MCF 10A (cell line): ENCODE results near the gene CKAP2L. TPM values are rescaled to one million over a fixed set of nuclear protein-coding genes. Genes with fewer than 3 reads are reported as not detected.

Experiments used
- BruUV-seq: library from RNA; stranded (reverse); fragments of 400-500 nt; replicated peaks from 2 replicates; lab custom pipeline; 2021; lab: Mats Ljungman, UMichigan
- CTCF ChIA-PET: fragments of 300-600 bp; sonication (Branson Sonifier 250); formaldehyde crosslinking; extraction: SDS; loops from one replicate; lab custom pipeline; 2021; ENCODE audit warnings: antibody characterized with exemption, inconsistent platforms; lab: Yijun Ruan, JAX
- POLR2A ChIA-PET: fragments of 300-600, 350-650 bp; sonication (Branson Sonifier 250); formaldehyde crosslinking; extraction: SDS; loops from one replicate; lab custom pipeline; 2020; ENCODE audit warnings: antibody characterized with exemption, inconsistent platforms; lab: Yijun Ruan, JAX
- DNase-seq: peaks from one replicate; pipeline ENCODE4 v3.0.0-alpha.2; 2018; ENCODE audit not compliant: unreplicated experiment
- H3K27ac Mint-ChIP-seq: one replicate; pipeline ENCODE4 v1.8.0; 2022; ENCODE audit warnings: mild to moderate bottlenecking, low read depth, mixed read lengths; ENCODE audit not compliant: unreplicated experiment
- H3K27me3 Mint-ChIP-seq: one replicate; pipeline ENCODE4 v1.8.0; 2022; ENCODE audit warnings: mixed read lengths; ENCODE audit not compliant: insufficient read depth, unreplicated experiment
- H3K36me3 Mint-ChIP-seq: one replicate; pipeline ENCODE4 v1.8.0; 2022; ENCODE audit warnings: mild to moderate bottlenecking, moderate library complexity, mixed read lengths; ENCODE audit not compliant: insufficient read depth, unreplicated experiment
- H3K4me1 Mint-ChIP-seq: one replicate; pipeline ENCODE4 v1.8.0; 2022; ENCODE audit warnings: mixed read lengths; ENCODE audit not compliant: insufficient read depth, unreplicated experiment
- H3K4me3 Mint-ChIP-seq: one replicate; pipeline ENCODE4 v1.8.0; 2022; ENCODE audit warnings: mild to moderate bottlenecking, moderate library complexity, mixed read lengths; ENCODE audit not compliant: unreplicated experiment
- H3K9me3 Mint-ChIP-seq: one replicate; pipeline ENCODE4 v1.8.0; 2022; ENCODE audit warnings: mixed read lengths; ENCODE audit not compliant: unreplicated experiment
- intact Hi-C: fragments of 100-400 bp; cut with micrococcal nuclease; formaldehyde crosslinking; loops from 2 replicates; pipeline ENCODE4 v1.14.1; 2022
- total RNA-seq: library from RNA; stranded (reverse); gene quantifications from 2 replicates; pipeline ENCODE4 v1.2.3, GENCODE V29; 2022
- TF ChIP-seq, protein P1 (sequence below): fragments of 200-600 bp; IDR thresholded peaks from one replicate; pipeline ENCODE4 v1.8.0; 2022; ENCODE audit warnings: antibody characterized with exemption, mild to moderate bottlenecking; ENCODE audit not compliant: unreplicated experiment

The CKAP2L gene
- total RNA-seq, 1 experiment from 2014 or later, result 21.6 TPM

DNA sequence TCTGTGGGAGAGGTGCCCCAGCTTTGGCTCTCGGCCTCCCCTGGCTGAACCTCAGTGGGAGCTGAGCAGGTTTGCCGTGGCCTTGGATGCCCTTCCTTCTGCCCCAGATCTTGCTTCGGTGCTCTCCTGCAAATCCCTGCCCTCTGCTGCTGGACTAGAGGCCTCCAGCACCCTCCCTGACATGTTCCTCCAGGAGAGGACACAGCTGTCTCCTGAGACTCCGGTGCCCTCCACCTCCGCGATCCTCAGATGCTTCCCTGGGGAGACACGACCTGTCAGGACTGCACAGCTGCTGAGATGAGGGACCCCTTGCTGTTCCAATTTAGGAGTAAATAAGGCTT, 50.9 kb downstream of the CKAP2L start:
- intact Hi-C loops, result no loop called here
- BruUV-seq, result no TSS peak
- DNase-seq, result no peak
- ChIA-PET POLR2A (no interaction called here), CTCF (interaction anchor here (0.8 kb wide), 1 partner anchor 15 kb away, joined by 4 read pairs; no protein-coding TSS in a partner anchor)
- no peaks in the 10 kb centered on the region for H3K9me3 Mint-ChIP-seq
- H3K27me3 Mint-ChIP-seq, result no peaks in the 10 kb centered on the region
- no peak overlapping the region for H3K27ac Mint-ChIP-seq
- no peak overlapping the region for H3K4me3 Mint-ChIP-seq
- TF ChIP-seq, protein P1, sequence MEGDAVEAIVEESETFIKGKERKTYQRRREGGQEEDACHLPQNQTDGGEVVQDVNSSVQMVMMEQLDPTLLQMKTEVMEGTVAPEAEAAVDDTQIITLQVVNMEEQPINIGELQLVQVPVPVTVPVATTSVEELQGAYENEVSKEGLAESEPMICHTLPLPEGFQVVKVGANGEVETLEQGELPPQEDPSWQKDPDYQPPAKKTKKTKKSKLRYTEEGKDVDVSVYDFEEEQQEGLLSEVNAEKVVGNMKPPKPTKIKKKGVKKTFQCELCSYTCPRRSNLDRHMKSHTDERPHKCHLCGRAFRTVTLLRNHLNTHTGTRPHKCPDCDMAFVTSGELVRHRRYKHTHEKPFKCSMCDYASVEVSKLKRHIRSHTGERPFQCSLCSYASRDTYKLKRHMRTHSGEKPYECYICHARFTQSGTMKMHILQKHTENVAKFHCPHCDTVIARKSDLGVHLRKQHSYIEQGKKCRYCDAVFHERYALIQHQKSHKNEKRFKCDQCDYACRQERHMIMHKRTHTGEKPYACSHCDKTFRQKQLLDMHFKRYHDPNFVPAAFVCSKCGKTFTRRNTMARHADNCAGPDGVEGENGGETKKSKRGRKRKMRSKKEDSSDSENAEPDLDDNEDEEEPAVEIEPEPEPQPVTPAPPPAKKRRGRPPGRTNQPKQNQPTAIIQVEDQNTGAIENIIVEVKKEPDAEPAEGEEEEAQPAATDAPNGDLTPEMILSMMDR, result no peak
- H3K36me3 Mint-ChIP-seq, result no peaks in the 10 kb centered on the region
- peaks cover 7% of the 10 kb centered on the region for H3K4me1 Mint-ChIP-seq

DNA sequence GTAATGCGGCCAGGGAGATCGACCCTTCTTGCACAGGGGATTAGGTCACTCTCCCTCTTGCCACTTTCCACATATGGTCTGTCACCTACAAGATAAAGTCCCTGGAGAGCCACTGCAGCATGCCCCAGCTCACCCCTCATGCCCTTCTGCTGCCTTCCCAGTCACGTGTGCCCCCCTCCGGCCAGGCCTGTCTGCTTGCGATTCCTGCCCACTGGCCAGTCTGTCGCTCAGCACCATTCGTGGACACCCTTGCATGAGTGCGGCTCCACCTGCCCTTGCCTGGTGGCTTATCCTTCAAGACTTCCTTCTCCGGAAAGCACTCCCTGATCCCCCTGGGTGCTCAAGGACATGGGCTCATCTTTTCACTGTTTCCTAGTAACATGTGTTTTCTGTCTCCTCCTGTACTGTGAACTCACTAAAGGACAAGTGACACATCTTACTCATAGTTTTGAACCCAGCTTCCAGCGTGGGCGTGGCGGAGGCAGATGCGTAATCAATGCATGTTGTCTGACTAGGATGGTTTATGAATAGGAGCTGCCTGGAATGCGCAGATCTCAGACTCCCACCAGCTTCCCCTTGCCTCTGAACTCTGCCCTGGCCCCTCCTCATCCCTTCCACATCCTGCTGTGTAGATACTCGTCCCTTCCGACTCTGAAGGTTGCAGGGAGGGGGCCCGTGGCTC, 51.4 kb downstream of the CKAP2L start:
- no peak overlapping the region for H3K27ac Mint-ChIP-seq
- no TSS peak for BruUV-seq
- no peaks in the 10 kb centered on the region for H3K36me3 Mint-ChIP-seq
- intact Hi-C loops, result no loop called here
- TF ChIP-seq, protein P1, result no peak
- no peak overlapping the region for H3K4me3 Mint-ChIP-seq
- H3K4me1 Mint-ChIP-seq, result peaks cover 7% of the 10 kb centered on the region
- no peaks in the 10 kb centered on the region for H3K9me3 Mint-ChIP-seq
- CTCF ChIA-PET, result interaction anchor here (0.5 to 0.8 kb wide), 2 partner anchors 14 to 75 kb away, joined by 4 read pairs; no protein-coding TSS in a partner anchor
- H3K27me3 Mint-ChIP-seq, result no peaks in the 10 kb centered on the region
- POLR2A ChIA-PET, result interaction anchor here (0.8 kb wide), 1 partner anchor 87 kb away, joined by 3 read pairs; no protein-coding TSS in a partner anchor
- DNase-seq, result peak; percentile 42

DNA sequence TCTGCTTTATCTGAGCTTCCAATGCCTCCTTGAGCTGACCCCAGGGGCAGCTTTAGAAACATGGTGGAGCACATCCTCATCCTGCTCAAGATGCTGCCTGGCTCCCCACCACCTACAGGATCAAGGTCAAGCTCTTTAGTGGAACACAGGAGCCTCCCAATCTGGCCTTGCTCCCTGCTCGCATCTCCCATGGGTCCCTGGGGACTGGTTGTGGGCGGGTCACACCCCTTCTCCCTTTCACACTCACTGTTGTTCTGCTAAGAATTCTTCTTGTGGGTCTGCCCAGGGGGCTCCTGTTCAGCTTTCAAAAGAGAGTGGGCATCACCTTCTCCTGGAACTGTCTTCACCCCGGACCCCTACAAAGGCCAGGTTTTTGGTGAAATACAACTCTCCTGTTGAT, 51.9 kb downstream of the CKAP2L start:
- Mint-ChIP-seq H3K4me1 (peaks cover 7% of the 10 kb centered on the region), H3K27ac (no peak overlapping the region), H3K36me3 (no peaks in the 10 kb centered on the region), H3K9me3 (no peaks in the 10 kb centered on the region), H3K27me3 (no peaks in the 10 kb centered on the region), H3K4me3 (no peak overlapping the region)
- ChIA-PET POLR2A (interaction anchor here (0.8 kb wide), 1 partner anchor 86 kb away, joined by 3 read pairs; no protein-coding TSS in a partner anchor), CTCF (interaction anchor here (0.6 kb wide), 1 partner anchor 14 kb away, joined by 3 read pairs; no protein-coding TSS in a partner anchor)
- DNase-seq, result no peak
- intact Hi-C loops, result no loop called here
- BruUV-seq, result no TSS peak
- TF ChIP-seq, protein P1, result no peak

DNA sequence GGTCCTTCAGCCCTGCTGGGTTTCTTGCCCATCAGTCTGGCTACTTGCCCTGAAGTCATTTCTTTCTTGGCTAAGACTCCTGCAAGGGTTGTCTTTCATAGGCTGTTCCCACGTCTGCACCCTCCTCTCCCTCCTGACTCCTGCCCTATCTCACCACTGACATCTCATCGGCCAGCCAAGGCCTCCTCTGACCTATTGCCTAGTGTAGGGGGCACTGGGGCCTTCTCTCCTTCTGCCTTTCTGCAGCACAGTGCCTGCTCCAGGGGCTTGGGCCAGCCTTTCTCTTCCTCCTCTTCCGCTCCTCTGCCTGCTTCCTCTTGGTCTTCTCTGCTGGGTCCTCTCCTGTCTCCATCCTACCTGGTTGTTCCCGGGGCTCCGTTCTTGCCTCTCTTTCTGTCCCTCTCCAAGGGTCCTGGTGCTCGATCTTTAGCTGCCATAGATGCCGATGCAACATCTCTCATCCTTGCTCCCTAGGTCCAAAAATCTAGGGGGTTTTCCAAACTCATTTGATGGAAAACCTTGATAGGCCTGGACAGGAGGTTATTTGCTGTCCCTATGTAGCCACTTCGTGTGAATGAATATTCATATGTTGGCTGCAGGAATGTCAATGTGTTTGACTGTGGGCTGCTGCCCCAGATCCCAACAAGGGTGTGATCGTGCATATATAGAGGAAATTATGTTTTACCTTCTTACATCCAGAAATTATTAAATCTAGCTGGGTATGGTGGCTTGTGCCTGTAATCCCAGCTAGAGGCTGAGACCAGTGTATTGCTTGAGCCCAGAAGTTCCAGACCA, 53.3 kb downstream of the CKAP2L start:
- Mint-ChIP-seq H3K4me3 (no peak overlapping the region), H3K9me3 (no peaks in the 10 kb centered on the region), H3K27ac (no peak overlapping the region), H3K27me3 (no peaks in the 10 kb centered on the region), H3K4me1 (peaks cover 7% of the 10 kb centered on the region), H3K36me3 (no peaks in the 10 kb centered on the region)
- ChIA-PET CTCF (no interaction called here), POLR2A (interaction anchor here (0.7 kb wide), 1 partner anchor 45 kb away, joined by 3 read pairs; no protein-coding TSS in a partner anchor)
- TF ChIP-seq, protein P1, result no peak
- no peak for DNase-seq
- BruUV-seq, result no TSS peak
- intact Hi-C loops, result no loop called here
